Fibroblast of lung (primary cell): ENCODE data around the gene ARIH2. TPM values are rescaled to one million over a fixed set of nuclear protein-coding genes. Genes with fewer than 3 reads are reported as not detected.

ENCODE experiments used
- DNase-seq, 2 donors: peaks; one replicate each; pipeline versions ENCODE4 v3.0.0 to v3.0.0-alpha.2; 2010; ENCODE audit warnings: low read depth in 2 of 2
- H2AFZ ChIP-seq: 2 replicates; pipeline ENCODE4 v1.5.1; 2012; ENCODE audit warnings: low read length, control low read depth, inconsistent platforms
- H3K27ac ChIP-seq: 2 replicates; pipeline ENCODE4 v1.5.1; 2011; ENCODE audit warnings: low read length, control low read depth; ENCODE audit not compliant: insufficient read depth
- H3K27me3 ChIP-seq: 2 replicates; pipeline ENCODE4 v1.5.1; 2011; ENCODE audit warnings: mild to moderate bottlenecking, low read length; ENCODE audit not compliant: control insufficient read depth, insufficient read depth
- H3K36me3 ChIP-seq: 2 replicates; pipeline ENCODE4 v1.5.1; 2011; ENCODE audit warnings: low read length; ENCODE audit not compliant: control insufficient read depth, insufficient read depth
- H3K4me1 ChIP-seq: 2 replicates; pipeline ENCODE4 v1.5.1; 2011; ENCODE audit warnings: low read length; ENCODE audit not compliant: control insufficient read depth, insufficient read depth; ENCODE audit errors: extremely low read depth
- H3K4me2 ChIP-seq: 2 replicates; pipeline ENCODE4 v1.5.1; 2011; ENCODE audit warnings: low read length, control low read depth; ENCODE audit not compliant: insufficient read depth; ENCODE audit errors: extremely low read depth
- H3K4me3 ChIP-seq, 4 experiments: fragments of 200-600 bp in 1 of 4; sonication (generic) in 1 of 4; replicated peaks in 1 of 4; 2 replicates each; pipeline ENCODE4 v1.5.1; 2011 to 2016; ENCODE audit warnings: low read length in 4 of 4, low read depth in 3 of 4, mild to moderate bottlenecking in 3 of 4, control low read depth in 2 of 4, inconsistent platforms in 1 of 4, mixed read lengths in 1 of 4; ENCODE audit not compliant: insufficient read depth in 1 of 4; ENCODE audit errors: control extremely low read depth in 1 of 4
- H3K79me2 ChIP-seq: 2 replicates; pipeline ENCODE4 v1.5.1; 2012; ENCODE audit warnings: mild to moderate bottlenecking, low read length, inconsistent platforms; ENCODE audit not compliant: control insufficient read depth, insufficient read depth
- H3K9ac ChIP-seq: 2 replicates; pipeline ENCODE4 v1.5.1; 2011; ENCODE audit warnings: mild to moderate bottlenecking, low read length, control low read depth; ENCODE audit not compliant: insufficient read depth
- H3K9me3 ChIP-seq: 2 replicates; pipeline ENCODE4 v1.5.1; 2012; ENCODE audit warnings: low read depth, low read length; ENCODE audit not compliant: control insufficient read depth, insufficient read depth
- H4K20me1 ChIP-seq: 2 replicates; pipeline ENCODE4 v1.5.1; 2011; ENCODE audit warnings: low read length; ENCODE audit not compliant: control insufficient read depth, insufficient read depth; ENCODE audit errors: extremely low read depth
- CTCF ChIP-seq, 2 donors: IDR thresholded peaks in 1 of 2; conservative IDR thresholded peaks in 1 of 2; 1 replicate in 1 of 2; 2 replicates in 1 of 2; pipeline ENCODE4 v1.5.1; 2011 to 2012; ENCODE audit warnings: low read length in 2 of 2, control low read depth in 1 of 2, inconsistent platforms in 1 of 2, low read depth in 1 of 2, mild to moderate bottlenecking in 1 of 2
- EZH2 ChIP-seq: IDR thresholded peaks from 2 replicates; pipeline ENCODE4 v1.5.1; 2012; ENCODE audit warnings: low read length, control low read depth, mild to moderate bottlenecking; ENCODE audit errors: missing control alignments
- polyA plus RNA-seq, 2 donors: library from polyadenylated mRNA; depleted of rRNA in 1 of 2; stranded (reverse) in 1 of 2; unstranded in 1 of 2; fragments of >200 nt; gene quantifications; 2 replicates each; pipeline ENCODE4 v1.2.1, GENCODE V29; 2011 to 2012; ENCODE audit warnings: missing spikeins in 1 of 2
- total RNA-seq: library from RNA; depleted of rRNA; stranded (reverse); fragments of >200 nt; gene quantifications from 2 replicates; pipeline ENCODE4 v1.2.1, GENCODE V29; 2014

The ARIH2 gene
- total and polyA plus RNA-seq, 2 donors (not counting 1 experiment from before 2014, with no cell fraction given): 71.4 to 91.7 TPM

DNA sequence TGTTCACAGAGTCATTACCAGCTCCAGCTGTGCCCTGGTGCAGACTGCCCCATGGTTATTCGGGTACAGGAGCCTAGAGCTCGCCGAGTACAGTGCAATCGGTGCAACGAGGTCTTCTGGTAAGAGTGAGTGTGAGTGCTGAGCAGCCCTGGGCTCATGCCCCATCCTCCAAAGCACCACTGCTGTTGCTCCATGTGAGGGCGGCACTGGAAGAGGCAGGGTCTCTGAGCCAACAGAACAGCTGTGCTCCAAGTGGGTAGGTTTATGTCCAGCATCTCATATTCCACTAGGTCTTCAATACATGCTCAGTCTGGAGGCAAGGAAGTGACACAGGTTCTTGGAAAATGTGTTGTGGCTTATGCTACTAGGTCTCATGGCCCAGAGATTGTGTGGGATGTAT lies 51.9 kb downstream of the ARIH2 start:
- H3K4me1 ChIP-seq: no peaks in the 10 kb centered on the region
- H3K4me2 ChIP-seq: no peak overlapping the region
- DNase-seq: no peak
- H3K36me3 ChIP-seq: peaks cover 22% of the 10 kb centered on the region
- no peaks in the 10 kb centered on the region for H4K20me1 ChIP-seq
- no peak overlapping the region for H3K27ac ChIP-seq
- H2AFZ ChIP-seq: no peak overlapping the region
- no peak for TF ChIP-seq CTCF (conservative IDR thresholded peaks at IDR 0.05 in 1 of 2, IDR thresholded peaks at IDR 0.05 in 1 of 2; ENCODE audit: low read depth in 1 of 2, low read length in 2 of 2)
- no peak overlapping the region for H3K9ac ChIP-seq
- no peaks in the 10 kb centered on the region for H3K27me3 ChIP-seq
- H3K4me3 ChIP-seq: no peak overlapping the region
- H3K9me3 ChIP-seq: no peaks in the 10 kb centered on the region
- H3K79me2 ChIP-seq: no peaks in the 10 kb centered on the region

GRCh38 chr3:48974076-48974864 lies 55.6 kb downstream of the ARIH2 start:
- H3K36me3 ChIP-seq: peaks cover 19% of the 10 kb centered on the region
- TF ChIP-seq EZH2 (no peak), CTCF (conservative IDR thresholded peaks at IDR 0.05 in 1 of 2, IDR thresholded peaks at IDR 0.05 in 1 of 2; ENCODE audit: low read depth in 1 of 2, low read length in 2 of 2) (no peak)

GRCh38 chr3:48979451-48979850 lies 60.8 kb downstream of the ARIH2 start:
- H3K79me2 ChIP-seq: no peaks in the 10 kb centered on the region

More at GRCh38 chr3:48974076-48974864, 55.6 kb downstream of the ARIH2 start:
- H3K27me3 ChIP-seq: no peaks in the 10 kb centered on the region
- H3K4me3 ChIP-seq: no peak overlapping the region
- H4K20me1 ChIP-seq: no peaks in the 10 kb centered on the region
- no peak overlapping the region for H2AFZ ChIP-seq
- no peaks in the 10 kb centered on the region for H3K4me1 ChIP-seq
- H3K27ac ChIP-seq: no peak overlapping the region
- no peaks in the 10 kb centered on the region for H3K79me2 ChIP-seq
- H3K9ac ChIP-seq: no peak overlapping the region
- H3K4me2 ChIP-seq: no peak overlapping the region
- H3K9me3 ChIP-seq: no peaks in the 10 kb centered on the region
- no peak for DNase-seq

More at GRCh38 chr3:48979451-48979850, 60.8 kb downstream of the ARIH2 start:
- Histone ChIP-seq H3K27ac (no peak overlapping the region), H3K9me3 (no peaks in the 10 kb centered on the region), H2AFZ (no peak overlapping the region), H4K20me1 (no peaks in the 10 kb centered on the region), H3K36me3 (peaks cover 10% of the 10 kb centered on the region), H3K9ac (no peak overlapping the region), H3K4me1 (no peaks in the 10 kb centered on the region), H3K4me3 (no peak overlapping the region), H3K27me3 (no peaks in the 10 kb centered on the region), H3K4me2 (no peak overlapping the region)
- TF ChIP-seq CTCF (conservative IDR thresholded peaks at IDR 0.05 in 1 of 2, IDR thresholded peaks at IDR 0.05 in 1 of 2; ENCODE audit: low read depth in 1 of 2, low read length in 2 of 2) (no peak), EZH2 (no peak)
- DNase-seq: no peak
